Natural killer cell (primary cell): ENCODE results near the gene SPP2. TPM values are rescaled to one million over a fixed set of nuclear protein-coding genes. Genes with fewer than 3 reads are reported as not detected.

ENCODE experiments used
- ATAC-seq, 3 donors: fragments of 150-1000 bp in 2 of 3; fragments of 200-7000 bp in 1 of 3; cut with Tn5 transposase; 1 replicate in 1 of 3; 2 replicates in 2 of 3; pipeline ENCODE4 v1.10.0; 2021; ENCODE audit warnings: mild to moderate bottlenecking in 2 of 3, moderate library complexity in 2 of 3
- DNase-seq, 2 donors: peaks; one replicate each; pipeline versions ENCODE4 v3.0.0 to v3.0.0-alpha.2; 2013 to 2021; ENCODE audit warnings: mixed read lengths in 1 of 2
- H3K27ac ChIP-seq: one replicate; pipeline ENCODE4 v1.5.1; 2013; ENCODE audit warnings: mild to moderate bottlenecking, low read length
- H3K27me3 ChIP-seq: one replicate; pipeline ENCODE4 v1.6.1; 2013; ENCODE audit warnings: low read length; ENCODE audit not compliant: control insufficient read depth, insufficient read depth
- H3K36me3 ChIP-seq: one replicate; pipeline ENCODE4 v1.6.1; 2013; ENCODE audit warnings: low read length; ENCODE audit not compliant: control insufficient read depth, insufficient read depth
- H3K4me1 ChIP-seq: one replicate; pipeline ENCODE4 v1.6.1; 2013; ENCODE audit warnings: low read length; ENCODE audit not compliant: control insufficient read depth, insufficient read depth
- H3K4me3 ChIP-seq: one replicate; pipeline ENCODE4 v1.5.1; 2013; ENCODE audit warnings: low read length
- H3K9me3 ChIP-seq: one replicate; pipeline ENCODE4 v1.6.1; 2013; ENCODE audit warnings: low read length; ENCODE audit not compliant: control insufficient read depth, insufficient read depth
- H3K27ac Mint-ChIP-seq, 2 donors: one replicate each; pipeline ENCODE4 v1.8.0; 2022; ENCODE audit warnings: mild to moderate bottlenecking in 2 of 2, mixed read lengths in 2 of 2, moderate library complexity in 1 of 2
- H3K27me3 Mint-ChIP-seq, 2 donors: one replicate each; pipeline ENCODE4 v1.8.0; 2022; ENCODE audit warnings: low read depth in 2 of 2, mixed read lengths in 2 of 2
- H3K36me3 Mint-ChIP-seq: one replicate; pipeline ENCODE4 v1.8.0; 2022; ENCODE audit warnings: mixed read lengths
- H3K4me1 Mint-ChIP-seq, 2 donors: one replicate each; pipeline ENCODE4 v1.8.0; 2022; ENCODE audit warnings: mixed read lengths in 2 of 2
- H3K4me3 Mint-ChIP-seq: one replicate; pipeline ENCODE4 v1.8.0; 2022; ENCODE audit warnings: mild to moderate bottlenecking, moderate library complexity, mixed read lengths
- H3K9me3 Mint-ChIP-seq, 2 donors: one replicate each; pipeline ENCODE4 v1.8.0; 2022; ENCODE audit warnings: mixed read lengths in 2 of 2
- CTCF ChIP-seq: fragments of 200-600 bp; IDR thresholded peaks from one replicate; pipeline ENCODE4 v1.8.0; 2022; ENCODE audit warnings: antibody characterized with exemption
- WGBS: methylation state at CpG from one replicate; pipeline ENCODE4 v1.1.7; 2013; ENCODE audit warnings: missing lambda C conversion rate; ENCODE audit not compliant: insufficient coverage; 5-methylcytosine and 5-hydroxymethylcytosine counted together
- intact Hi-C: fragments of 100-400 bp; cut with micrococcal nuclease; formaldehyde crosslinking; loops from one replicate; pipeline ENCODE4 v1.14.2; 2022
- total RNA-seq, 4 donors: library from RNA; stranded (reverse); fragments of 120-200 nt in 1 of 4; gene quantifications; one replicate each; pipeline versions ENCODE4 v1.2.3 to v1.2.4, GENCODE V29; 2013 to 2022

The SPP2 gene
- total RNA-seq, 3 donors from 2014 or later (not counting 1 experiment from before 2014, with no cell fraction given) = not detected

- Histone ChIP-seq H3K27ac (no peak overlapping the region), H3K27me3 (no peaks in the 10 kb centered on the region), H3K9me3 (no peaks in the 10 kb centered on the region), H3K4me3 (no peak overlapping the region), H3K4me1 (peaks cover 5% of the 10 kb centered on the region), H3K36me3 (no peaks in the 10 kb centered on the region)
- Mint-ChIP-seq H3K27ac (no peak overlapping the region), H3K9me3 (peaks cover 2 to 3% of the 10 kb centered on the region in 2 donors), H3K4me3 (no peak overlapping the region), H3K27me3 (peaks cover 4 to 12% of the 10 kb centered on the region in 2 donors), H3K4me1 (peaks cover 3 to 22% of the 10 kb centered on the region in 2 donors), H3K36me3 (peaks cover 10% of the 10 kb centered on the region)
- ATAC-seq (no peak), DNase-seq (no peak)
- intact Hi-C loops = no loop called here
- TF ChIP-seq CTCF = no peak
- 75% methylated on average over 6 of the region's 7 CpGs for WGBS
Observed at GRCh38 chr2:234091883-234092282, 41.4 kb downstream of the SPP2 start.

- Mint-ChIP-seq H3K4me1 (peaks cover 3 to 26% of the 10 kb centered on the region in 2 donors), H3K27ac (no peak overlapping the region), H3K27me3 (peaks cover 4 to 7% of the 10 kb centered on the region in 2 donors), H3K4me3 (no peak overlapping the region), H3K36me3 (peaks cover 9% of the 10 kb centered on the region), H3K9me3 (peaks cover 2 to 3% of the 10 kb centered on the region in 2 donors)
- no peak for ATAC-seq
- intact Hi-C loops = no loop called here
- Histone ChIP-seq H3K4me3 (no peak overlapping the region), H3K4me1 (peaks cover 5% of the 10 kb centered on the region), H3K36me3 (no peaks in the 10 kb centered on the region), H3K9me3 (no peaks in the 10 kb centered on the region), H3K27ac (no peak overlapping the region), H3K27me3 (no peaks in the 10 kb centered on the region)
- WGBS = 84% methylated on average over 3 of the region's 3 CpGs
- DNase-seq = no peak
- TF ChIP-seq CTCF = no peak
Observed at GRCh38 chr2:234092344-234092743, 41.8 kb downstream of the SPP2 start.

GRCh38 chr2:234095301-234095700, 44.8 kb downstream of the SPP2 start:
- no peak overlapping the region for H3K4me3 ChIP-seq
- H3K4me1 ChIP-seq = peaks cover 10% of the 10 kb centered on the region
- H3K4me1 Mint-ChIP-seq = peaks cover 25 to 41% of the 10 kb centered on the region in 2 donors
- H3K36me3 ChIP-seq = no peaks in the 10 kb centered on the region
- no peaks in the 10 kb centered on the region for H3K27me3 ChIP-seq
- no peak overlapping the region for H3K4me3 Mint-ChIP-seq
- H3K27ac Mint-ChIP-seq = no peak overlapping the region
- intact Hi-C loops = no loop called here
- H3K36me3 Mint-ChIP-seq = no peaks in the 10 kb centered on the region
- no peaks in the 10 kb centered on the region for H3K9me3 ChIP-seq
- no peaks in the 10 kb centered on the region for H3K9me3 Mint-ChIP-seq
- peaks cover 0 to 4% of the 10 kb centered on the region in 2 donors for H3K27me3 Mint-ChIP-seq
- H3K27ac ChIP-seq = no peak overlapping the region
- DNase-seq (no peak), ATAC-seq (no peak)
- 92% methylated on average over 5 of the region's 5 CpGs for WGBS
- no peak for TF ChIP-seq CTCF

- no peaks in the 10 kb centered on the region for H3K9me3 Mint-ChIP-seq
- no peak overlapping the region for H3K4me3 Mint-ChIP-seq
- Histone ChIP-seq H3K9me3 (no peaks in the 10 kb centered on the region), H3K27ac (no peak overlapping the region), H3K4me1 (peaks cover 14% of the 10 kb centered on the region), H3K4me3 (no peak overlapping the region), H3K36me3 (no peaks in the 10 kb centered on the region), H3K27me3 (no peaks in the 10 kb centered on the region)
- H3K27ac Mint-ChIP-seq = no peak overlapping the region
- ATAC-seq (no peak), DNase-seq (no peak)
- no peaks in the 10 kb centered on the region for H3K36me3 Mint-ChIP-seq
- no peak for TF ChIP-seq CTCF
- WGBS = 98% methylated on average over 52 of the region's 52 CpGs
- intact Hi-C loops = no loop called here
- H3K4me1 Mint-ChIP-seq = peaks cover 33 to 49% of the 10 kb centered on the region in 2 donors
- H3K27me3 Mint-ChIP-seq = peaks cover 0 to 4% of the 10 kb centered on the region in 2 donors
Observed at GRCh38 chr2:234096164-234096563, 45.7 kb downstream of the SPP2 start.
